Esophagus muscularis mucosa (tissue), 4 donors: ENCODE measurements around the gene SENP6.

Experiments
- EP300 ChIP-seq: sonication (generic); formaldehyde crosslinking; IDR thresholded peaks from one replicate; pipeline ENCODE4 v1.6.1; 2017; ENCODE audit warnings: antibody characterized with exemption
- POLR2A ChIP-seq: fragments of 450-650 bp; IDR thresholded peaks from one replicate; pipeline ENCODE4 v1.6.1; 2017; ENCODE audit warnings: antibody characterized with exemption, moderate library complexity, mild to moderate bottlenecking, low read depth
- POLR2AphosphoS5 ChIP-seq, 2 donors: sonication (generic); formaldehyde crosslinking; IDR thresholded peaks; one replicate each; pipeline ENCODE4 v1.6.1; 2017; ENCODE audit warnings: antibody characterized with exemption in 2 of 2
- TF ChIP-seq, protein P1 (sequence below), 3 experiments: fragments of 200-600 bp in 2 of 3; fragments of 450-650 bp in 1 of 3; sonication (generic) in 2 of 3; IDR thresholded peaks; one replicate each; pipeline ENCODE4 v1.5.1; 2017 to 2019; ENCODE audit warnings: antibody characterized with exemption in 3 of 3, mild to moderate bottlenecking in 2 of 3, moderate library complexity in 1 of 3

DNA sequence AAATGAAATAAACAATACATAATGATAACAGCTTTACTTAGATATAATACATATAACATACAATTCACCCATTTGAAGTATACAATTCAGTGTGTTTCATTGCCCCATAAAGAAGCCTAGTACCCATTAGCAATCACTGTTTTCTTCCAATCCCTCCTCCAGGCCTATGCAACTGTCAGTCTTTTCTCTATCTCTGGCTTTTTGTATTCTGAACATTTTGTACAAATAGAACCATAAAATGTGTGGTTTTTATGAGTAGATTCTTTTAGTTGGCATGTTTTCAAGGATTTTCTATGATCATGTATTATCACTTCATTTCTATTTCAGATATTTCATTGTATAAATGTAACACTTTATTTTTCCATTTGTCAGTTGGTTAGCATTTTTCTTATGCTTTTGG lies 92.7 kb downstream of the SENP6 start:
- TF ChIP-seq, protein P1, sequence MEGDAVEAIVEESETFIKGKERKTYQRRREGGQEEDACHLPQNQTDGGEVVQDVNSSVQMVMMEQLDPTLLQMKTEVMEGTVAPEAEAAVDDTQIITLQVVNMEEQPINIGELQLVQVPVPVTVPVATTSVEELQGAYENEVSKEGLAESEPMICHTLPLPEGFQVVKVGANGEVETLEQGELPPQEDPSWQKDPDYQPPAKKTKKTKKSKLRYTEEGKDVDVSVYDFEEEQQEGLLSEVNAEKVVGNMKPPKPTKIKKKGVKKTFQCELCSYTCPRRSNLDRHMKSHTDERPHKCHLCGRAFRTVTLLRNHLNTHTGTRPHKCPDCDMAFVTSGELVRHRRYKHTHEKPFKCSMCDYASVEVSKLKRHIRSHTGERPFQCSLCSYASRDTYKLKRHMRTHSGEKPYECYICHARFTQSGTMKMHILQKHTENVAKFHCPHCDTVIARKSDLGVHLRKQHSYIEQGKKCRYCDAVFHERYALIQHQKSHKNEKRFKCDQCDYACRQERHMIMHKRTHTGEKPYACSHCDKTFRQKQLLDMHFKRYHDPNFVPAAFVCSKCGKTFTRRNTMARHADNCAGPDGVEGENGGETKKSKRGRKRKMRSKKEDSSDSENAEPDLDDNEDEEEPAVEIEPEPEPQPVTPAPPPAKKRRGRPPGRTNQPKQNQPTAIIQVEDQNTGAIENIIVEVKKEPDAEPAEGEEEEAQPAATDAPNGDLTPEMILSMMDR (IDR thresholded peaks at IDR 0.05) = no peak
- TF ChIP-seq EP300 = no peak
- TF ChIP-seq POLR2A = no peak
- TF ChIP-seq POLR2AphosphoS5 (IDR thresholded peaks at IDR 0.05) = no peak
